CD4-positive, alpha-beta T cell treated with Interleukin-15 for 1 hour (primary cell): Measurements from ENCODE around the gene GPNMB.

Source experiments
- DNase-seq: peaks from one replicate; pipeline ENCODE4 v3.0.0-alpha.2; 2020

Gene GPNMB

GRCh38 chr7:23232966-23233365 lies 13.6 kb upstream of the GPNMB start:
- DNase-seq, result no peak

GRCh38 chr7:23234569-23235296 lies 11.8 kb upstream of the GPNMB start:
- DNase-seq, result no peak

GRCh38 chr7:23235813-23236221 lies 10.8 kb upstream of the GPNMB start:
- DNase-seq, result no peak

- DNase-seq, result no peak
These were observed 9.6 kb upstream of the GPNMB start for GRCh38 chr7:23237000-23237399.

GRCh38 chr7:23238983-23239652 lies 7.5 kb upstream of the GPNMB start:
- no peak for DNase-seq

- DNase-seq, result no peak
These were observed 6.9 kb upstream of the GPNMB start for GRCh38 chr7:23239698-23240097.

- DNase-seq, result no peak
These were observed 4.3 kb upstream of the GPNMB start for GRCh38 chr7:23242321-23242720.

GRCh38 chr7:23242935-23243334 lies 3.6 kb upstream of the GPNMB start:
- no peak for DNase-seq

- DNase-seq, result no peak
These were observed 549 bp downstream of the GPNMB start for GRCh38 chr7:23247046-23247602.

- peak; percentile 28 for DNase-seq
These were observed 1.2 kb downstream of the GPNMB start for GRCh38 chr7:23247603-23248335.

- DNase-seq, result no peak
These were observed 2.9 kb downstream of the GPNMB start for GRCh38 chr7:23249486-23249885.

- DNase-seq, result no peak
These were observed 7.6 kb downstream of the GPNMB start for GRCh38 chr7:23254051-23254681.

GRCh38 chr7:23256731-23257130 lies 10.2 kb downstream of the GPNMB start:
- no peak for DNase-seq

GRCh38 chr7:23260371-23260770 lies 13.8 kb downstream of the GPNMB start:
- no peak for DNase-seq

- peak; percentile 55 for DNase-seq
These were observed 15.4 kb downstream of the GPNMB start for GRCh38 chr7:23261843-23262452.

- no peak for DNase-seq
These were observed 18.4 kb downstream of the GPNMB start for GRCh38 chr7:23264916-23265458.

- no peak for DNase-seq
These were observed 20.3 kb downstream of the GPNMB start for GRCh38 chr7:23266918-23267317.

- no peak for DNase-seq
These were observed 20.8 kb downstream of the GPNMB start for GRCh38 chr7:23267357-23267756.

GRCh38 chr7:23268167-23268566 lies 21.6 kb downstream of the GPNMB start:
- DNase-seq, result no peak

GRCh38 chr7:23268746-23269145 lies 22.2 kb downstream of the GPNMB start:
- no peak for DNase-seq

GRCh38 chr7:23272275-23272674 lies 25.7 kb downstream of the GPNMB start:
- no peak for DNase-seq

- peak; percentile 82 for DNase-seq
These were observed 26.6 kb downstream of the GPNMB start for GRCh38 chr7:23273141-23273599.
